D721Med (cell line): Measurements from ENCODE around the gene SS18L1.
A peak's percentile ranks its signal among the peaks of the same experiment; 100 is the strongest.

Experiments
- DNase-seq: peaks from one replicate; pipeline ENCODE4 v3.0.0; 2011; ENCODE audit warnings: low spot score; ENCODE audit not compliant: insufficient read length
- FAIRE-seq: peaks from 2 replicates; lab custom pipeline; 2011; peaks lifted over from hg19 to GRCh38; lab: Jason Lieb, UNC
- TF ChIP-seq, protein P1 (sequence below): IDR thresholded peaks from 2 replicates; pipeline ENCODE4 v1.5.1; 2012; ENCODE audit warnings: mild to moderate bottlenecking, control low read depth; ENCODE audit not compliant: insufficient read depth; ENCODE audit errors: missing control alignments

Gene SS18L1

GRCh38 chr20:62133864-62134263 is 9.7 kb upstream of the SS18L1 start:
- FAIRE-seq (no peak), DNase-seq (no peak)
- TF ChIP-seq, protein P1, sequence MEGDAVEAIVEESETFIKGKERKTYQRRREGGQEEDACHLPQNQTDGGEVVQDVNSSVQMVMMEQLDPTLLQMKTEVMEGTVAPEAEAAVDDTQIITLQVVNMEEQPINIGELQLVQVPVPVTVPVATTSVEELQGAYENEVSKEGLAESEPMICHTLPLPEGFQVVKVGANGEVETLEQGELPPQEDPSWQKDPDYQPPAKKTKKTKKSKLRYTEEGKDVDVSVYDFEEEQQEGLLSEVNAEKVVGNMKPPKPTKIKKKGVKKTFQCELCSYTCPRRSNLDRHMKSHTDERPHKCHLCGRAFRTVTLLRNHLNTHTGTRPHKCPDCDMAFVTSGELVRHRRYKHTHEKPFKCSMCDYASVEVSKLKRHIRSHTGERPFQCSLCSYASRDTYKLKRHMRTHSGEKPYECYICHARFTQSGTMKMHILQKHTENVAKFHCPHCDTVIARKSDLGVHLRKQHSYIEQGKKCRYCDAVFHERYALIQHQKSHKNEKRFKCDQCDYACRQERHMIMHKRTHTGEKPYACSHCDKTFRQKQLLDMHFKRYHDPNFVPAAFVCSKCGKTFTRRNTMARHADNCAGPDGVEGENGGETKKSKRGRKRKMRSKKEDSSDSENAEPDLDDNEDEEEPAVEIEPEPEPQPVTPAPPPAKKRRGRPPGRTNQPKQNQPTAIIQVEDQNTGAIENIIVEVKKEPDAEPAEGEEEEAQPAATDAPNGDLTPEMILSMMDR, result no peak

GRCh38 chr20:62134735-62135231 is 8.8 kb upstream of the SS18L1 start:
- FAIRE-seq, result no peak
- no peak for DNase-seq
- TF ChIP-seq, protein P1, result no peak

GRCh38 chr20:62135573-62136266 is 7.8 kb upstream of the SS18L1 start:
- FAIRE-seq (no peak), DNase-seq (no peak)
- TF ChIP-seq, protein P1, result no peak

- FAIRE-seq, result no peak
These were observed 7.1 kb upstream of the SS18L1 start for GRCh38 chr20:62136283-62137091.

GRCh38 chr20:62137092-62137384 is 6.5 kb upstream of the SS18L1 start:
- DNase-seq (no peak), FAIRE-seq (no peak)
- TF ChIP-seq, protein P1, result no peak

More at GRCh38 chr20:62136283-62137091, 7.1 kb upstream of the SS18L1 start:
- DNase-seq, result peak; percentile 62
- TF ChIP-seq, protein P1, result peak; percentile 83

DNA sequence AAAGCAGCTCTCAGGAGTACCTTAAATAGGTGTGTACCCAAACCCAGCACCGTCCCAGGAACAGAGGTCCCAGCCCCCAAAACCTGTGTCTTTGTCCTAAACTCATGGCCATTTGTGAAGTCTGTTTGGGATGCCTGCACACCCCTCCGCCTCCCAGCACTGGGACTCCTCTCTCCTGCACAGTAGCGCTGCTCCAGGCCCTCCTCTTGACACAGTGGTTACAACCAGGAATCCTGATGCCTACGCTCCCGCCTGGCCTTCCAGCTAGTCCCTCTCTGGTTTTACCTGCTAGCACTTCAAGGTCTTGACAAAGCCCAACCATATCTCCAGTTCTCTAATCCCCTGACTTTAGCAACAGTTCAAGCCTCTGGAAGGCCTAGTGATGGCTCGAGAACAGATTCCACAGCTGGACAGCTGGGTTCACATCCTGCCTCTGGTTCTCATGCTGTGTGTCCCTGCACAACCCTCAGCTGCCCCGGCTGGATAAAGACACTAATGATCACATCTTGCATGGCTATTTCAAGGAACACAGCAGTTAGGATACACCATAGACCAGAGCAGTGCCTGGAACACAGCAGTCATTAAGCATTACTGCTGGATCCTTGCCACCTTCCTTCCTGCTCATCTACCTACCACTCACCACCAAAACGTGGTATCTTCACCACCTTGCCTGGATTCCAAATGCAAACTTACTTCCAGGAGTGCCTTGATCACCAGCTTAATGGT is 5.9 kb upstream of the SS18L1 start:
- FAIRE-seq, result no peak
- TF ChIP-seq, protein P1, result no peak
- no peak for DNase-seq
